B cell (primary cell): Measurements from ENCODE around the gene HTR3E. TPM values are rescaled to one million over a fixed set of nuclear protein-coding genes. Genes with fewer than 3 reads are reported as not detected.
"Not testable (repeated sequence)": the region's sequence is repeated elsewhere in the genome, so short reads cannot be mapped to it uniquely, and the experiment has no call there.

Experiments
- ATAC-seq: fragments of 200-7000 bp; cut with Tn5 transposase; one replicate; pipeline ENCODE4 v1.10.0; 2021; ENCODE audit warnings: low read depth, mild to moderate bottlenecking, moderate number of reproducible peaks, moderate library complexity
- CTCF ChIA-PET: fragments of 350-600 bp; sonication (Branson Sonifier 250); formaldehyde crosslinking; loops from one replicate; lab custom pipeline; 2021; ENCODE audit warnings: antibody characterized with exemption, inconsistent platforms; lab: Charles Lee
- POLR2A ChIA-PET: fragments of 350-600 bp; sonication (Branson Sonifier 250); formaldehyde crosslinking; loops from one replicate; lab custom pipeline; 2021; ENCODE audit warnings: antibody characterized with exemption; lab: Charles Lee
- DNase-seq: peaks from one replicate; pipeline ENCODE4 v3.0.0; 2013
- H2AFZ ChIP-seq: 2 replicates; pipeline ENCODE4 v1.6.1; 2012; ENCODE audit warnings: mild to moderate bottlenecking, low read depth, low read length; ENCODE audit not compliant: insufficient read depth, poor library complexity, severe bottlenecking
- H3K27ac ChIP-seq, 2 donors: 1 replicate in 1 of 2; 2 replicates in 1 of 2; pipeline ENCODE4 v1.5.1; 2012 to 2013; ENCODE audit warnings: low read length in 2 of 2, mild to moderate bottlenecking in 2 of 2, moderate library complexity in 1 of 2
- H3K27me3 ChIP-seq, 4 experiments: fragments of 200-600 bp in 1 of 4; sonication (generic) in 1 of 4; replicated peaks in 1 of 4; 1 replicate in 2 of 4; 2 replicates in 2 of 4; pipeline versions ENCODE4 v1.6.1 to v1.7.0; 2013 to 2016; ENCODE audit warnings: low read length in 3 of 4, mild to moderate bottlenecking in 2 of 4, mixed read lengths in 1 of 4, moderate library complexity in 1 of 4; ENCODE audit not compliant: insufficient read depth in 4 of 4, control insufficient read depth in 3 of 4; ENCODE audit errors: control extremely low read depth in 1 of 4
- H3K36me3 ChIP-seq, 2 experiments: replicated peaks in 1 of 2; 1 replicate in 1 of 2; 2 replicates in 1 of 2; pipeline versions ENCODE4 v1.6.1 to v1.7.1; 2013; ENCODE audit warnings: low read length in 1 of 2; ENCODE audit not compliant: insufficient read depth in 2 of 2, control insufficient read depth in 1 of 2; ENCODE audit errors: control extremely low read depth in 1 of 2, extremely low read depth in 1 of 2
- H3K4me1 ChIP-seq, 2 donors: fragments of 200-600 bp in 1 of 2; sonication (generic) in 1 of 2; 1 replicate in 1 of 2; 2 replicates in 1 of 2; pipeline versions ENCODE4 v1.5.1 to v1.6.1; 2013 to 2017; ENCODE audit warnings: low read length in 2 of 2; ENCODE audit not compliant: control insufficient read depth in 2 of 2, insufficient read depth in 2 of 2
- H3K4me2 ChIP-seq: replicated peaks from 2 replicates; pipeline ENCODE3; 2012; ENCODE audit warnings: mild to moderate bottlenecking, low read depth, low read length; ENCODE audit not compliant: poor library complexity, severe bottlenecking
- H3K4me3 ChIP-seq, 5 experiments: fragments of 200-600 bp in 1 of 5; sonication (generic) in 1 of 5; 1 replicate in 3 of 5; 2 replicates in 2 of 5; pipeline versions ENCODE4 v1.5.1 to v1.7.0; 2011 to 2016; ENCODE audit warnings: low read length in 4 of 5, mild to moderate bottlenecking in 4 of 5, low read depth in 2 of 5, control low read depth in 1 of 5, moderate library complexity in 1 of 5; ENCODE audit not compliant: insufficient read depth in 1 of 5; ENCODE audit errors: control extremely low read depth in 1 of 5, extremely low read depth in 1 of 5
- H3K79me2 ChIP-seq: fragments of 200-600 bp; sonication (generic); one replicate; pipeline ENCODE4 v1.6.0; 2016; ENCODE audit warnings: low read length; ENCODE audit not compliant: control insufficient read depth, insufficient read depth
- H3K9ac ChIP-seq: fragments of 200-600 bp; sonication (generic); 2 replicates; pipeline ENCODE4 v1.6.1; 2017; ENCODE audit warnings: mild to moderate bottlenecking, low read length, moderate library complexity
- H3K9me3 ChIP-seq, 3 donors: one replicate each; pipeline versions ENCODE4 v1.6.1 to v1.7.1; 2013; ENCODE audit warnings: low read length in 2 of 3; ENCODE audit not compliant: control insufficient read depth in 2 of 3, insufficient read depth in 1 of 3; ENCODE audit errors: control extremely low read depth in 1 of 3
- H4K20me1 ChIP-seq: 2 replicates; pipeline ENCODE4 v1.6.0; 2012; ENCODE audit warnings: mild to moderate bottlenecking, low read length; ENCODE audit not compliant: insufficient read depth, control insufficient read depth, poor library complexity, severe bottlenecking
- H3K27ac Mint-ChIP-seq: one replicate; pipeline ENCODE4 v1.8.0; 2021; ENCODE audit warnings: mixed read lengths
- H3K27me3 Mint-ChIP-seq: one replicate; pipeline ENCODE4 v1.8.0; 2021; ENCODE audit warnings: mixed read lengths
- H3K4me1 Mint-ChIP-seq: one replicate; pipeline ENCODE4 v1.8.0; 2021; ENCODE audit warnings: mixed read lengths
- H3K4me3 Mint-ChIP-seq: one replicate; pipeline ENCODE4 v1.8.0; 2021; ENCODE audit warnings: mixed read lengths
- H3K9me3 Mint-ChIP-seq: one replicate; pipeline ENCODE4 v1.8.0; 2022; ENCODE audit warnings: mixed read lengths; ENCODE audit not compliant: insufficient read depth
- CTCF ChIP-seq: fragments of 200-600 bp; IDR thresholded peaks from one replicate; pipeline ENCODE4 v1.8.0; 2022; ENCODE audit warnings: antibody characterized with exemption, mild to moderate bottlenecking
- EZH2 ChIP-seq: IDR thresholded peaks from 2 replicates; pipeline ENCODE4 v1.6.1; 2012; ENCODE audit warnings: borderline replicate concordance, low read depth, mild to moderate bottlenecking, moderate library complexity, low read length; ENCODE audit not compliant: insufficient read depth, poor library complexity, severe bottlenecking
- WGBS: methylation state at CpG from one replicate; pipeline ENCODE4 v1.1.5; 2013; ENCODE audit warnings: missing lambda C conversion rate; ENCODE audit not compliant: insufficient coverage; 5-methylcytosine and 5-hydroxymethylcytosine counted together
- intact Hi-C: fragments of 100-400 bp; cut with micrococcal nuclease; formaldehyde crosslinking; loops from one replicate; pipeline ENCODE4 v1.10.0; 2022
- polyA plus RNA-seq: library from polyadenylated mRNA; depleted of rRNA; stranded (reverse); fragments of >200 nt; gene quantifications from 2 replicates; pipeline ENCODE4 v1.2.3, GENCODE V29; 2012
- total RNA-seq, 2 donors: library from RNA; stranded (reverse); fragments of 120-200 nt in 1 of 2; gene quantifications; 1 replicate in 1 of 2; 2 replicates in 1 of 2; pipeline versions ENCODE4 v1.2.3 to v1.2.4, GENCODE V29; 2013 to 2022

HTR3E gene
- total and polyA plus RNA-seq, 2 donors (not counting 1 experiment from before 2014, with no cell fraction given), result not detected

- Mint-ChIP-seq H3K27ac (no peak overlapping the region), H3K4me1 (no peaks in the 10 kb centered on the region), H3K9me3 (no peaks in the 10 kb centered on the region), H3K4me3 (no peak overlapping the region), H3K27me3 (peaks cover 14% of the 10 kb centered on the region)
- no peaks in the 10 kb centered on the region for H4K20me1 ChIP-seq
- H3K9me3 ChIP-seq, result no peaks in the 10 kb centered on the region
- H3K4me1 ChIP-seq, result no peaks in the 10 kb centered on the region
- H3K27me3 ChIP-seq, result no peaks in the 10 kb centered on the region
- ChIA-PET CTCF (interaction anchor here (0.6 kb wide), 1 partner anchor 526 kb away, joined by 5 read pairs; no protein-coding TSS in a partner anchor), POLR2A (no interaction called here)
- WGBS, result 83% methylated on average over 3 of the region's 4 CpGs
- no peak overlapping the region for H3K9ac ChIP-seq
- no peak overlapping the region for H3K4me3 ChIP-seq
- DNase-seq (no peak), ATAC-seq (no peak)
- no peak overlapping the region for H3K4me2 ChIP-seq
- no peaks in the 10 kb centered on the region for H3K79me2 ChIP-seq
- TF ChIP-seq CTCF (no peak), EZH2 (no peak)
- H3K27ac ChIP-seq, result no peak overlapping the region
- intact Hi-C loops, result no loop called here
- no peak overlapping the region for H2AFZ ChIP-seq
- H3K36me3 ChIP-seq, result no peaks in the 10 kb centered on the region
Measured at GRCh38 chr3:184116017-184116416, 19.2 kb downstream of the HTR3E start.

DNA sequence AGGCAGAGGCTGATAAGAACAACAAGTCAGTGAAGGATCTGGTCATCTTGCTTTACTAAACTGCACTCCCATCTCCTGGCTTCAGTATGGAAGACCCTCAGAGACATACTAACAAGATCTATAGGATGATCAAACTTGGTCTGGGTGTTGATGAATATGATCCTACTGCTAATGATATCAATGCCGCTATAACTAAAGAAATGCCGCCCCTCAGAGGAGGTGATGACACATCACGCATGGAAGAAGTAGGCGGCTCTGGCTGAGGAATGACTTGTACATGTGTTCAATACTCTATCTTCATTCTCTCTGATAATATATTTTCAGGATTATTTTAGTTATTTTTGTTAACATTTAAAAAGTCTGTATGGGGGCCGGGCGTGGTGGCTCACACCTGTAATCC is 20.8 kb downstream of the HTR3E start:
- no peak for TF ChIP-seq CTCF
- no peak for TF ChIP-seq EZH2
- Histone ChIP-seq H3K27ac (no peak overlapping the region), H3K4me2 (no peak overlapping the region), H4K20me1 (no peaks in the 10 kb centered on the region), H3K27me3 (no peaks in the 10 kb centered on the region), H3K36me3 (no peaks in the 10 kb centered on the region), H3K9ac (no peak overlapping the region), H3K4me3 (no peak overlapping the region), H2AFZ (no peak overlapping the region), H3K9me3 (no peaks in the 10 kb centered on the region), H3K4me1 (no peaks in the 10 kb centered on the region), H3K79me2 (no peaks in the 10 kb centered on the region)
- ATAC-seq, result no peak
- peaks cover 13% of the 10 kb centered on the region for H3K27me3 Mint-ChIP-seq
- WGBS, result no CpG with 5 or more reads among the region's 6 CpGs
- ChIA-PET CTCF (no interaction called here), POLR2A (no interaction called here)
- no peaks in the 10 kb centered on the region for H3K4me1 Mint-ChIP-seq
- no peaks in the 10 kb centered on the region for H3K9me3 Mint-ChIP-seq
- no peak overlapping the region for H3K27ac Mint-ChIP-seq
- intact Hi-C loops, result no loop called here
- no peak overlapping the region for H3K4me3 Mint-ChIP-seq
- DNase-seq, result no peak

DNA sequence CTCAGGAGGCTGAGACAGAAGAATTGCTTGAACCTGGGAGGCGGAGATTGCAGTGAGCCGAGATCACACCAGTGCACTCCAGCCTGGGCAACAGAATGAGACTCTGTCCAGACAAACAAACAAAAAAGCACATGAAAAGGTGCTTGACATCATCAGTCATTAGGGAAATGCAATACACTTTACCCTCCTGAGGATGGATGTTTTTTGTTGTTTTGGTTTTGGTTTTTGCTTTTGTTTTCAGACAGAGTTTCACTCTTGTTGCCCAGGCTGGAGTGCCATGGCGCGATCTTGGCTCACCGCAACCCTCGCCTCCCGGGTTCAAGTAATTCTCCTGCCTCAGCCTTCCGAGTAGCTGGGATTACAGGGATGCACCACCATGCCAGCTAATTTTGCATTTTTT is 24.2 kb downstream of the HTR3E start:
- H3K36me3 ChIP-seq, H3K4me1 Mint-ChIP-seq, ATAC-seq, H3K4me2 ChIP-seq, DNase-seq, H3K9me3 ChIP-seq, H3K4me1 ChIP-seq, H3K27ac ChIP-seq, H3K4me3 Mint-ChIP-seq, POLR2A ChIA-PET, CTCF ChIA-PET, H3K27ac Mint-ChIP-seq, H3K27me3 Mint-ChIP-seq, intact Hi-C loops, H3K79me2 ChIP-seq, H3K4me3 ChIP-seq, H2AFZ ChIP-seq, H3K9ac ChIP-seq, H3K27me3 ChIP-seq, H4K20me1 ChIP-seq, H3K9me3 Mint-ChIP-seq: not testable (repeated sequence)
- WGBS, result 98% methylated on average over 7 of the region's 8 CpGs
